Measurements from ENCODE around the gene GATAD2A.
"Not testable (repeated sequence)": the region's sequence is repeated elsewhere in the genome, so short reads cannot be mapped to it uniquely, and the experiment has no call there.

GATAD2A gene

DNA sequence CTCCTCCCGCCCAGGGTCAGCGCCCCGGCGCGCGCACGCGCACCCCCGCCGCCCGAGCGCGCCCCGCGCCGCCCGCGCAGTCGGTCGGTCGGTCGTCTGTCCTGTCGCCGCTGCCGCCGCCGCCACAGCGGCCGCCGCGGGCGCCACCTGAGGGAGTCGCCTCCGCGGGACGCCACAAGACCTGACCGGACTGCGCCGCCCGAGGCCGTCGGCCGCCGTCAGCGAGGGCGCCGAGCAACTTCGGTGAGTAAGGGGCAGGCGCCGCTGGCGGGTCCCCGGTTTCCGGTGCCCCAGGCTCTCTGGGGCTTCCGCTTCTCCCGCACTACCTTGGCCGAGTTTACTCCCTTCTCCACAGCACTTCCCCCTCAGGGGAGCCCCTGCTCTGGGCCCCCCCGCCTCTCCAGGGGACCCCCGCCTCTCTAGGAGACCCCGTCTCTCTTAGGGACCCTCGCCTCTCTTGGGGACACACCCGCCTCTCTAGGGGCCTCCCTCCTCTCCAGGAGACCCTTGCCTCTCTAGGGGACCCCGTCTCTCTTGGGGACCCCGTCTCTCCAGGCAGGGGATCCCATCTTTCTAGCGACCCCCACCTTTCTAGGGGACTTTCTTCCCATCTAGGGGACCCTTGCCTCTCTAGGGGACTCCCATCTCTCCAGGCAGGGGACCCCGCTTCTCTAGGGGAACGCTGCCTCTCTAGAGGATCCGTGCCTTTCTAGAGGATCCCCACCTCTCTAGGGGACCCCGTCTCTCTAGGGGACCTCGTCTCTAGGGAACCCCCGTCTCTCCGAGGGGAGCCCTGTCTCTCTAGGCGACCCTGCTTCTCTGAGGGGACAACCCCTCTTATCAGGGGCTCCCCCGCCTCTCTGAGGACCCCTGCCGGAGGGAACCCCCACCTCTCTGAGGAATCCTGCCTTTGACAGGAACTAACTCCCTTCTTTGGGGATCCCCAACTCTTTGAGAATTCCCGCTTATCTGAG is 19.3 kb upstream of the GATAD2A start:
- H3K4me2 ChIP-seq: peak overlapping the region; percentile 81

DNA sequence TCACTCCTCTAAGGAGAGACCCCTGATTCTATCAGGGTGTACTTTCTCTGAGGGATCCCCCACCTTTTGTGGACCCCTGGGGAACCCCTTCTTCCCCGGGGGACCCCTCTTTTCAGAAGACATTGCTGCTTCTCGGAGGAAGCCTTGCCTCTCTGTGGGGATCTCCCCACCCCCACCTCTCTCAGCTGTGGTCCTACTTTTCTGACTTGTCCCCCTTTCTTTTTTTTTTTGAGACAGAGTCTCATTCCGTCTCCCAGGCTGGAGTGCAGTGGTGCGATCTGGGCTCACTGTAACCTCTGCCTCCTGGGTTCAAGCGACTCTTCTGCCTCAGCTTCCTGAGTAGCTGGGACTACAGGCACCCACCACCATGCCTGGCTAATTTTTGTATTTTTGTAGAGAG is 18.4 kb upstream of the GATAD2A start:
- Histone ChIP-seq H3K4me1 (ENCODE audit: low read depth, poor library complexity, severe bottlenecking) (peaks cover 10% of the 10 kb centered on the region), H3K9ac (peak overlapping the region; percentile 80; the same call in 1 of the 2 replicates), H3K4me2 (peak overlapping the region; percentile 81)

More for the DNA sequence above, 19.3 kb upstream of the GATAD2A start:
- H3K79me2 ChIP-seq (ENCODE audit: insufficient read depth, low read depth): peaks cover 12% of the 10 kb centered on the region; the same call in 1 of the 2 replicates
- H3K27ac ChIP-seq: peak overlapping the region; percentile 35; the same call in 1 of the 2 replicates
- H3K9ac ChIP-seq: peak overlapping the region; percentile 80
- TF ChIP-seq, protein P1, sequence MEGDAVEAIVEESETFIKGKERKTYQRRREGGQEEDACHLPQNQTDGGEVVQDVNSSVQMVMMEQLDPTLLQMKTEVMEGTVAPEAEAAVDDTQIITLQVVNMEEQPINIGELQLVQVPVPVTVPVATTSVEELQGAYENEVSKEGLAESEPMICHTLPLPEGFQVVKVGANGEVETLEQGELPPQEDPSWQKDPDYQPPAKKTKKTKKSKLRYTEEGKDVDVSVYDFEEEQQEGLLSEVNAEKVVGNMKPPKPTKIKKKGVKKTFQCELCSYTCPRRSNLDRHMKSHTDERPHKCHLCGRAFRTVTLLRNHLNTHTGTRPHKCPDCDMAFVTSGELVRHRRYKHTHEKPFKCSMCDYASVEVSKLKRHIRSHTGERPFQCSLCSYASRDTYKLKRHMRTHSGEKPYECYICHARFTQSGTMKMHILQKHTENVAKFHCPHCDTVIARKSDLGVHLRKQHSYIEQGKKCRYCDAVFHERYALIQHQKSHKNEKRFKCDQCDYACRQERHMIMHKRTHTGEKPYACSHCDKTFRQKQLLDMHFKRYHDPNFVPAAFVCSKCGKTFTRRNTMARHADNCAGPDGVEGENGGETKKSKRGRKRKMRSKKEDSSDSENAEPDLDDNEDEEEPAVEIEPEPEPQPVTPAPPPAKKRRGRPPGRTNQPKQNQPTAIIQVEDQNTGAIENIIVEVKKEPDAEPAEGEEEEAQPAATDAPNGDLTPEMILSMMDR (conservative IDR thresholded peaks at IDR 0.05; ENCODE audit: low read depth, low read length): 0 out of 2 replicates have a peak, but pooled peaks have one; percentile 21
- H4K20me1 ChIP-seq (ENCODE audit: insufficient read depth): no peaks in the 10 kb centered on the region
- H3K4me3 ChIP-seq (IDR thresholded peaks at IDR 0.05; ENCODE audit: insufficient read depth, low read depth, low read length): no peak overlapping the region
- H3K4me1 ChIP-seq (ENCODE audit: low read depth, poor library complexity, severe bottlenecking): peaks cover 14% of the 10 kb centered on the region
- no peaks in the 10 kb centered on the region for H3K36me3 ChIP-seq (ENCODE audit: insufficient read depth)
- no peaks in the 10 kb centered on the region for H3K27me3 ChIP-seq (ENCODE audit: insufficient read depth, low read depth)
- peak overlapping the region; percentile 64; the same call in 1 of the 2 replicates for H2AFZ ChIP-seq (ENCODE audit: low read depth)

DNA sequence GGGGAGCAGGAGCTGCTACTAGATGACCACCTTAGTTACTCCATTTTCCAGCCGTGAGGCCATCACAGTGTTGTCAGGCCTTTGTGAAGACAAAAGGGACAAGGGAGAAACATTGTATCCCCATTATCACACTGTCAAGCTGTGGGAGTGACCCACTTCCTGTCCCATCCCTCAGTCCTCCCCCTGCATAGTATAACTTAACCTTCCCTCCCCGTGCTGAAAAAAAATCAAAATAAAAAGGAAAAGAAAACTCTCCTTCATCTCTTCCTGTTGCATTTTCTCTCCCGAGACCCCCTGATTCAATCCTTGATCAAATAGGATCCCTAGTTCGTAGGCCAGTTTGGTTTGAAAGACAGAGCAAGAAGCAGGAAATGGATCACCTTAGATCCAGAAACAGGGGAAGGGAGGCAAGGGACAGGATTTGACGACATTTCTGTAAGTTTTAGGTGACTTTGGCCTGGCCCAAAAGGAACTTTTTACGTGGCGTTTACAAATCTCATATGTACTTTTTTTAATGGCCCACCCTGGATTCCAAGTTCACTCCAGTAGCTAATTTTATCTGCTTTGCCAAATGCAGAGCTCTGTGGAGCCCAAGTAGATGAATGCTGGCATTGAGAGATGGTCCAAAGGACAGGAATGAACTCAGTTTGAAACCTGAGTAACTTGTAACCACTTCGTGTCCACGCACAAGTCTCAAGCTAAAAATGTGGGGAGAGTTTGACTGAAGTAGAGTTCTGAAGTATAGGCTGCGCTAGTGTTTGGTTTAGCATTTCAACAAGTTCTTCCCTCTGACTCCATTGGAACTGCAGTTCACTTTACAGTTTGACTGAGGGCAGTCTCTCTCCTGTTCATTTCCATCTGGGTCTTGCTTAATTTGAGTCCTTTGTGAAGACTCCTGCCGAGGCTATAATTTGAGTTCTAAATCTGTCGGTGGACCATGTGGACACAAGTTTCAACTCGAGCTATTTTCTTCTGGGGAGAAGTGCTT is 16.6 kb upstream of the GATAD2A start:
- Histone ChIP-seq H4K20me1 (ENCODE audit: insufficient read depth) (no peaks in the 10 kb centered on the region), H3K27me3 (ENCODE audit: insufficient read depth, low read depth) (no peaks in the 10 kb centered on the region), H3K4me2 (no peak overlapping the region), H3K9ac (no peak overlapping the region), H2AFZ (ENCODE audit: low read depth) (no peak overlapping the region), H3K27ac (no peak overlapping the region), H3K36me3 (ENCODE audit: insufficient read depth) (no peaks in the 10 kb centered on the region), H3K4me1 (ENCODE audit: low read depth, poor library complexity, severe bottlenecking) (peaks cover 10% of the 10 kb centered on the region), H3K4me3 (IDR thresholded peaks at IDR 0.05; ENCODE audit: insufficient read depth, low read depth, low read length) (no peak overlapping the region), H3K79me2 (ENCODE audit: insufficient read depth, low read depth) (peaks cover 12% of the 10 kb centered on the region; the same call in 1 of the 2 replicates)
- TF ChIP-seq, protein P1 (conservative IDR thresholded peaks at IDR 0.05; ENCODE audit: low read depth, low read length): no peak

More for the DNA sequence above, 18.4 kb upstream of the GATAD2A start:
- TF ChIP-seq, protein P1 (conservative IDR thresholded peaks at IDR 0.05; ENCODE audit: low read depth, low read length): no peak
- H3K79me2 ChIP-seq (ENCODE audit: insufficient read depth, low read depth): peaks cover 12% of the 10 kb centered on the region; the same call in 1 of the 2 replicates
- no peak overlapping the region for H3K27ac ChIP-seq
- H3K27me3 ChIP-seq (ENCODE audit: insufficient read depth, low read depth): no peaks in the 10 kb centered on the region
- no peaks in the 10 kb centered on the region for H4K20me1 ChIP-seq (ENCODE audit: insufficient read depth)
- no peak overlapping the region for H2AFZ ChIP-seq (ENCODE audit: low read depth)
- H3K36me3 ChIP-seq (ENCODE audit: insufficient read depth): no peaks in the 10 kb centered on the region
- H3K4me3 ChIP-seq (IDR thresholded peaks at IDR 0.05; ENCODE audit: insufficient read depth, low read depth, low read length): no peak overlapping the region

DNA sequence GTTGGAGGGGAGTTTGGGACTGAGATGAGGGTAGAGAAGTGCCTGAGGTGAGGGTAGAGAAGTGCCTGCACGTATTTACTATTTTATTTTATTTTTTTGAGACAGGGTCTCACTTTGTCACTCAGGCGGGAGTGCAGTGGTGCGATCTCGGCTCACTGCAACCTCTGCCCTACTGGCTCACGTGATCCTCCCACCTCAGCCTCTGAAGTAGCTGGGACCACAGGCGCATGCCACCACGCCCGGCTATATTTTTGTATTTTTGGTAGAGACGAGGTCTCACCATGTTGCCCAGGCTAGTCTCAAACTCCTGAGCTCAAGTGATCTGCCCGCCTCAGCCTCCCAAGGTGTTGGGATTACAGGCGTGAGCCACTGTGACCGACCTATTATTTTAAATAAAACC is 15.8 kb upstream of the GATAD2A start:
- H3K36me3 ChIP-seq (ENCODE audit: insufficient read depth); H3K27me3 ChIP-seq (ENCODE audit: insufficient read depth, low read depth); H2AFZ ChIP-seq (ENCODE audit: low read depth); H3K4me3 ChIP-seq (IDR thresholded peaks at IDR 0.05; ENCODE audit: insufficient read depth, low read depth, low read length); H3K9ac ChIP-seq; H4K20me1 ChIP-seq (ENCODE audit: insufficient read depth); H3K4me2 ChIP-seq; H3K27ac ChIP-seq: not testable (repeated sequence)
- Histone ChIP-seq H3K79me2 (ENCODE audit: insufficient read depth, low read depth) (peaks cover 12% of the 10 kb centered on the region; the same call in 1 of the 2 replicates), H3K4me1 (ENCODE audit: low read depth, poor library complexity, severe bottlenecking) (peaks cover 12% of the 10 kb centered on the region)

DNA sequence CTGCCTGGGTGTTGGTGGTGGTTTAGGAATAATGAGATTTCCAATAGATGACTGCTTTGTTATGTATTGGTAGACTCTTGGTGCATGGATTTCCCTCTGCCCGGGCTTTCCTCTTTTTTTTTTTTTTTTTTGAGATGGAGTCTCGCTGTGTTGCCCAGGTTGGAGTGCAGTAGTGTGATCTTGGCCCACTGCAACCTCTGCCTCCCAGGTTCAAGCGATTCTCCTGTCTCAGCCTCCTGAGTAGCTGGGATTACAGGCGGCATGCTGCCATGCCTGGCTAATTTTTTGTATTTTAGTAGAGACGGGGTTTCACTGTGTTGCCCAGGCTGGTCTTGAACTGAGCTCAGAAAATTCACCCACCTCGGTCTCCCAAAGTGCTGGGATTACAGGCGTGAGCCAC is 11.1 kb upstream of the GATAD2A start:
- H3K36me3 ChIP-seq (ENCODE audit: insufficient read depth); H2AFZ ChIP-seq (ENCODE audit: low read depth); H3K4me3 ChIP-seq (IDR thresholded peaks at IDR 0.05; ENCODE audit: insufficient read depth, low read depth, low read length); H3K9ac ChIP-seq; H3K4me2 ChIP-seq; H4K20me1 ChIP-seq (ENCODE audit: insufficient read depth); H3K27me3 ChIP-seq (ENCODE audit: insufficient read depth, low read depth); H3K4me1 ChIP-seq (ENCODE audit: low read depth, poor library complexity, severe bottlenecking); H3K27ac ChIP-seq: not testable (repeated sequence)
- peaks cover 14% of the 10 kb centered on the region; the same call in 1 of the 2 replicates for H3K79me2 ChIP-seq (ENCODE audit: insufficient read depth, low read depth)
